ENCODE measurements around the gene CACNA1B. TPM values are rescaled to one million over a fixed set of nuclear protein-coding genes. Genes with fewer than 3 reads are reported as not detected.

Gene CACNA1B
- total and polyA plus RNA-seq, 2 of the 13 experiments (the other 11 are each of a cell fraction or from before 2014, with no cell fraction given): under 0.01 to 0.04 TPM

- H3K9ac ChIP-seq (ENCODE audit: insufficient read depth, low read depth, low read length): no peak overlapping the region
- no peak for DNase-seq (ENCODE audit: low spot score)
- no peaks in the 10 kb centered on the region for H4K20me1 ChIP-seq (ENCODE audit: insufficient read depth, low read length)
- no peaks in the 10 kb centered on the region for H3K36me3 ChIP-seq (replicated peaks in 1 of 2; ENCODE audit: control insufficient read depth in 1 of 2, insufficient read depth in 2 of 2, low read length in 2 of 2)
- ChIA-PET CTCF (ENCODE audit: low intra/inter-chr PET ratio, low total read pairs) (no interaction called here), POLR2A (no interaction called here)
- no peak overlapping the region for H3K4me2 ChIP-seq (ENCODE audit: low read depth, low read length)
- in situ Hi-C loops (cut with HindIII; ENCODE audit: extremely low pct_ligation_motif_present, low pct_unique_long_range_greater_than_20kb) (no loop called here), intact Hi-C loops (cut with micrococcal nuclease; ENCODE audit: unreplicated experiment) (no loop called here)
- H3K9me3 ChIP-seq (ENCODE audit: low read length): no peaks in the 10 kb centered on the region
- no peak overlapping the region for H3K4me3 ChIP-seq (replicated peaks in 1 of 3; ENCODE audit: insufficient read depth in 1 of 3, low read depth in 2 of 3, low read length in 3 of 3)
- BruUV-seq (replicated peaks): no TSS peak
- FAIRE-seq: no peak
- peaks cover 5 to 10% of the 10 kb centered on the region in 2 experiments; a peak in 2 of 5 replicates for H3K27me3 ChIP-seq (ENCODE audit: control insufficient read depth in 1 of 2, insufficient read depth in 2 of 2, low read length in 2 of 2)
- H3K4me1 ChIP-seq (ENCODE audit: insufficient read depth, low read length): no peaks in the 10 kb centered on the region
- WGBS (ENCODE audit: low lambda C conversion rate): 0% methylated on average over 3 of the region's 6 CpGs
- no peak for ATAC-seq
- H2AFZ ChIP-seq (ENCODE audit: low read length): no peak overlapping the region
- no peak overlapping the region for H3K27ac ChIP-seq (ENCODE audit: extremely low read length, insufficient read depth, low read length)
- no peaks in the 10 kb centered on the region for H3K79me2 ChIP-seq (ENCODE audit: insufficient read depth, low read length)
- TF ChIP-seq MYNN (CRISPR knock-in tag; IDR thresholded peaks at IDR 0.05; ENCODE audit: low read depth) (no peak), ZNF704 (CRISPR knock-in tag; IDR thresholded peaks at IDR 0.05; ENCODE audit: borderline replicate concordance) (no peak), POLR2AphosphoS2 (IDR thresholded peaks at IDR 0.05; ENCODE audit: low read depth, low read length) (no peak), TIGD3 (CRISPR knock-in tag; IDR thresholded peaks at IDR 0.05; ENCODE audit: borderline replicate concordance) (no peak), PHF20 (CRISPR knock-in tag; IDR thresholded peaks at IDR 0.05) (no peak), NCOR1 (IDR thresholded peaks at IDR 0.05; ENCODE audit: borderline replicate concordance, low read length) (no peak), ZBTB33 (CRISPR knock-in tag; IDR thresholded peaks at IDR 0.05) (no peak), NFYB (CRISPR knock-in tag; IDR thresholded peaks at IDR 0.05) (no peak), ZNF564 (CRISPR knock-in tag; IDR thresholded peaks at IDR 0.05) (no peak), ZNF574 (CRISPR knock-in tag; IDR thresholded peaks at IDR 0.05) (no peak), SSRP1 (CRISPR knock-in tag; IDR thresholded peaks at IDR 0.05) (no peak), ETV5 (CRISPR knock-in tag; IDR thresholded peaks at IDR 0.05; ENCODE audit: borderline replicate concordance) (no peak), CERS6 (CRISPR knock-in tag; IDR thresholded peaks at IDR 0.05) (no peak)
Observed at GRCh38 chr9:138103111-138103848, 225.7 kb downstream of the CACNA1B start.

Data from HepG2 (cell line).